NCI-H1048 (cell line): ENCODE data around the gene CUX1.

Experiments
- DNase-seq: peaks from one replicate; lab custom pipeline; 2025; lab: John Stamatoyannopoulos, UW

CUX1 gene

GRCh38 chr7:102185796-102186195 is 368.4 kb downstream of the CUX1 start:
- DNase-seq: no peak

GRCh38 chr7:102186306-102186705 is 368.9 kb downstream of the CUX1 start:
- DNase-seq: no peak

GRCh38 chr7:102188746-102189145 is 371.3 kb downstream of the CUX1 start:
- no peak for DNase-seq

- DNase-seq: no peak
Observed at GRCh38 chr7:102189756-102190155, 372.3 kb downstream of the CUX1 start.

- DNase-seq: no peak
Observed at GRCh38 chr7:102190776-102191350, 373.4 kb downstream of the CUX1 start.

- no peak for DNase-seq
Observed at GRCh38 chr7:102191556-102192379, 374.3 kb downstream of the CUX1 start.

- DNase-seq: no peak
Observed at GRCh38 chr7:102192790-102193189, 375.4 kb downstream of the CUX1 start.

- DNase-seq: no peak
Observed at GRCh38 chr7:102193806-102194205, 376.4 kb downstream of the CUX1 start.

GRCh38 chr7:102195361-102195760 is 377.9 kb downstream of the CUX1 start:
- DNase-seq: no peak

GRCh38 chr7:102196028-102196427 is 378.6 kb downstream of the CUX1 start:
- no peak for DNase-seq

- DNase-seq: no peak
Observed at GRCh38 chr7:102197161-102197560, 379.7 kb downstream of the CUX1 start.

GRCh38 chr7:102197599-102197998 is 380.2 kb downstream of the CUX1 start:
- no peak for DNase-seq

- no peak for DNase-seq
Observed at GRCh38 chr7:102198417-102198956, 381.1 kb downstream of the CUX1 start.

GRCh38 chr7:102201576-102201975 is 384.1 kb downstream of the CUX1 start:
- no peak for DNase-seq

GRCh38 chr7:102202556-102202955 is 385.1 kb downstream of the CUX1 start:
- DNase-seq: no peak

GRCh38 chr7:102203218-102203617 is 385.8 kb downstream of the CUX1 start:
- no peak for DNase-seq

- no peak for DNase-seq
Observed at GRCh38 chr7:102204212-102204611, 386.8 kb downstream of the CUX1 start.

GRCh38 chr7:102205915-102206314 is 388.5 kb downstream of the CUX1 start:
- DNase-seq: no peak

- no peak for DNase-seq
Observed at GRCh38 chr7:102208826-102209225, 391.4 kb downstream of the CUX1 start.

GRCh38 chr7:102210787-102211186 is 393.4 kb downstream of the CUX1 start:
- DNase-seq: no peak

- no peak for DNase-seq
Observed at GRCh38 chr7:102211590-102212550, 394.4 kb downstream of the CUX1 start.

GRCh38 chr7:102214477-102215072 is 397.1 kb downstream of the CUX1 start:
- DNase-seq: no peak
